ENCODE results near the gene ACBD6. TPM values are rescaled to one million over a fixed set of nuclear protein-coding genes. Genes with fewer than 3 reads are reported as not detected.

Gene ACBD6
- total RNA-seq, 1 experiment from 2014 or later = 136 TPM

- ChIA-PET POLR2A (interaction anchor here (1.2 to 1.5 kb wide), 2 partner anchors 10 to 23 kb away, joined by 3 to 4 read pairs; no protein-coding TSS in a partner anchor), CTCF (interaction anchor here (0.6 to 2.2 kb wide), 6 partner anchors 17 to 112 kb away, joined by 3 to 6 read pairs (median 4); no protein-coding TSS in a partner anchor)
- Mint-ChIP-seq H3K27me3 (ENCODE audit: insufficient read depth, unreplicated experiment) (no peaks in the 10 kb centered on the region), H3K36me3 (ENCODE audit: insufficient read depth, unreplicated experiment) (no peaks in the 10 kb centered on the region), H3K4me1 (ENCODE audit: insufficient read depth, unreplicated experiment) (peaks cover 10% of the 10 kb centered on the region), H3K9me3 (ENCODE audit: unreplicated experiment) (no peaks in the 10 kb centered on the region), H3K4me3 (ENCODE audit: unreplicated experiment) (no peak overlapping the region), H3K27ac (ENCODE audit: low read depth, unreplicated experiment) (no peak overlapping the region)
- no TSS peak for BruUV-seq (replicated peaks)
- DNase-seq (ENCODE audit: unreplicated experiment) = no peak
- TF ChIP-seq CTCF (IDR thresholded peaks at IDR 0.05; ENCODE audit: unreplicated experiment) = no peak
- intact Hi-C loops (cut with micrococcal nuclease) = no loop called here
These were observed 135.9 kb downstream of the ACBD6 start for GRCh38 chr1:180366371-180367068.

GRCh38 chr1:180365039-180365438, 137.3 kb downstream of the ACBD6 start:
- BruUV-seq (replicated peaks) = no TSS peak
- ChIA-PET CTCF (interaction anchor here (0.6 to 1.2 kb wide), 2 partner anchors 10 to 11 kb away, joined by 3 to 4 read pairs; no protein-coding TSS in a partner anchor), POLR2A (interaction anchor here (0.6 kb wide), 1 partner anchor 10 kb away, joined by 3 read pairs; no protein-coding TSS in a partner anchor)
- no peak overlapping the region for H3K27ac Mint-ChIP-seq (ENCODE audit: low read depth, unreplicated experiment)
- TF ChIP-seq CTCF (IDR thresholded peaks at IDR 0.05; ENCODE audit: unreplicated experiment) = no peak
- H3K4me3 Mint-ChIP-seq (ENCODE audit: unreplicated experiment) = no peak overlapping the region
- peak; percentile 30 for DNase-seq (ENCODE audit: unreplicated experiment)
- H3K4me1 Mint-ChIP-seq (ENCODE audit: insufficient read depth, unreplicated experiment) = peaks cover 13% of the 10 kb centered on the region
- no peaks in the 10 kb centered on the region for H3K27me3 Mint-ChIP-seq (ENCODE audit: insufficient read depth, unreplicated experiment)
- intact Hi-C loops (cut with micrococcal nuclease) = no loop called here
- no peaks in the 10 kb centered on the region for H3K36me3 Mint-ChIP-seq (ENCODE audit: insufficient read depth, unreplicated experiment)
- H3K9me3 Mint-ChIP-seq (ENCODE audit: unreplicated experiment) = no peaks in the 10 kb centered on the region

- BruUV-seq (replicated peaks) = no TSS peak
- Mint-ChIP-seq H3K9me3 (ENCODE audit: unreplicated experiment) (no peaks in the 10 kb centered on the region), H3K27me3 (ENCODE audit: insufficient read depth, unreplicated experiment) (no peaks in the 10 kb centered on the region), H3K27ac (ENCODE audit: low read depth, unreplicated experiment) (no peak overlapping the region), H3K4me3 (ENCODE audit: unreplicated experiment) (no peak overlapping the region), H3K4me1 (ENCODE audit: insufficient read depth, unreplicated experiment) (peaks cover 12% of the 10 kb centered on the region), H3K36me3 (ENCODE audit: insufficient read depth, unreplicated experiment) (peaks cover 5% of the 10 kb centered on the region)
- no peak for DNase-seq (ENCODE audit: unreplicated experiment)
- TF ChIP-seq CTCF (IDR thresholded peaks at IDR 0.05; ENCODE audit: unreplicated experiment) = no peak
- intact Hi-C loops (cut with micrococcal nuclease) = no loop called here
- ChIA-PET CTCF (interaction anchor here (0.7 to 1.5 kb wide), 2 partner anchors 102 to 119 kb away, joined by 3 to 4 read pairs; no protein-coding TSS in a partner anchor), POLR2A (interaction anchor here (0.5 to 1.8 kb wide), 5 partner anchors 8 to 840 kb away, joined by 3 to 4 read pairs (median 3); no protein-coding TSS in a partner anchor)
These were observed 139.0 kb downstream of the ACBD6 start for GRCh38 chr1:180363246-180363995.
